Measurements from ENCODE around the gene ARL4C.

ARL4C gene

GRCh38 chr2:234496835-234497593 lies at the start of gene ARL4C:
Gene ARL4C (minus strand): TSS chr2:234497081. CDS start chr2:234496586, 495 bp downstream.
- DNase-seq, result no peak

GRCh38 chr2:234544659-234545611 lies 48.1 kb upstream of the ARL4C start:
- peak; percentile 77 for DNase-seq

- no peak for DNase-seq
Observed at GRCh38 chr2:234542742-234543141, 45.9 kb upstream of the ARL4C start.

- DNase-seq, result no peak
Observed at GRCh38 chr2:234537929-234538328, 41.0 kb upstream of the ARL4C start.

GRCh38 chr2:234536178-234536965 lies 39.5 kb upstream of the ARL4C start:
- DNase-seq, result peak; percentile 96

GRCh38 chr2:234535464-234535863 lies 38.6 kb upstream of the ARL4C start:
- DNase-seq, result no peak

GRCh38 chr2:234534515-234534914 lies 37.6 kb upstream of the ARL4C start:
- DNase-seq, result no peak

- no peak for DNase-seq
Observed at GRCh38 chr2:234533626-234534025, 36.7 kb upstream of the ARL4C start.

GRCh38 chr2:234528410-234529148 lies 31.7 kb upstream of the ARL4C start:
- DNase-seq, result no peak

GRCh38 chr2:234526711-234527110 lies 29.8 kb upstream of the ARL4C start:
- no peak for DNase-seq

GRCh38 chr2:234521536-234521935 lies 24.7 kb upstream of the ARL4C start:
- DNase-seq, result peak; percentile 81

GRCh38 chr2:234518986-234519642 lies 22.2 kb upstream of the ARL4C start:
- DNase-seq, result peak; percentile 19

- no peak for DNase-seq
Observed at GRCh38 chr2:234517971-234518370, 21.1 kb upstream of the ARL4C start.

GRCh38 chr2:234514873-234515638 lies 18.2 kb upstream of the ARL4C start:
- DNase-seq, result no peak

GRCh38 chr2:234514099-234514498 lies 17.2 kb upstream of the ARL4C start:
- no peak for DNase-seq

GRCh38 chr2:234512884-234513669 lies 16.2 kb upstream of the ARL4C start:
- no peak for DNase-seq

- DNase-seq, result no peak
Observed at GRCh38 chr2:234502919-234503285, 6.0 kb upstream of the ARL4C start.

- DNase-seq, result no peak
Observed at GRCh38 chr2:234502285-234502918, 5.5 kb upstream of the ARL4C start.

- DNase-seq, result peak; percentile 78
Observed at GRCh38 chr2:234500394-234501006, 3.6 kb upstream of the ARL4C start.
